Stimulated activated CD8-positive, alpha-beta memory T cell treated with anti-CD3 and anti-CD28 coated beads, Interleukin-4, amount 100 ng/mL, for 48 hours (primary cell): ENCODE measurements around the gene MT1M.
"Not testable (repeated sequence)": the region's sequence is repeated elsewhere in the genome, so short reads cannot be mapped to it uniquely, and the experiment has no call there.

Experiments used
- DNase-seq: peaks from one replicate; pipeline ENCODE4 v3.0.0-alpha.2; 2020

MT1M gene

DNA sequence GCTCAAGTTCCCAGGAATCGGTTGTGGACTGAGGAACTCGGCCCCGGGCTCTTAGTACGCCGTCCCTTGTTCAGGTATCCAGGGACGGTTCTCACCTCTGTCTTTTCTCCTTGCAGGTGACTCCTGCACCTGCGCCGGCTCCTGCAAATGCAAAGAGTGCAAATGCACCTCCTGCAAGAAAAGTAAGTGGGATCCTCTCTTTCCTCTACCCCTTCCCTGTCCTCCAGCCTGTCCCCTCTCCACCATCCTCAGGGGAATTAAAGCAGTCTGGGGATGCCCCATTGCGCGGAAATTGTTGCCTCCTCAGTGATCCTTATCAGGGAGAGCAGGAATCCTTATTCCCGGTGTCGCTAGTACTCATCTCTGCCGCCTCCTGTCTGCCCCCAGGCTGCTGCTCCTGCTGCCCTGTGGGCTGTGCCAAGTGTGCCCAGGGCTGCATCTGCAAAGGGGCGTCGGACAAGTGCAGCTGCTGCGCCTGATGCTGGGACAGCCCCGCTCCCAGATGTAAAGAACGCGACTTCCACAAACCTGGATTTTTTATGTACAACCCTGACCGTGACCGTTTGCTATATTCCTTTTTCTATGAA lies 23.5 kb upstream of the MT1M start:
- peak; percentile 51 for DNase-seq

DNA sequence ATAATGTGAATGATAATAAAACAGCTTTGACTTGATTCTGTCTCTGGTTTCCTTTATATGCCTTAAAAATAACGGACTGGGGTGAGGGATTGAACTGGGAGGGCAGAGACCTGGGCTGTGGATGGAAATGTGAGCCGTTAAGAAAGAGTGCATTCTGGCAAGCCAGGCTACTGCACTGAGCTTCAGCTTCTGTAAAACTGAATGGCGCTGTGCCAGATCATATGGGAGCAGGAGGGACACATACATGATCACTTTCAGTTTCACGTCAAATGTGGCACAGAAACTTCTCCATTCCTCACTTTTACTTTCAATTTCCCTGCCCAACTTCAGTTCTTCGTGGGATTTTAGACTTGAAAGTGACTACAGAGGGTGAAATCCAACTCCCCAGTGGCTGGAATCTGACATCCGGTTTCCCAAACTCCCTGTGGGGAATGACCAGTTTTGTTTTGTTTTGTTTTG lies 23.0 kb upstream of the MT1M start:
- peak; percentile 82 for DNase-seq

DNA sequence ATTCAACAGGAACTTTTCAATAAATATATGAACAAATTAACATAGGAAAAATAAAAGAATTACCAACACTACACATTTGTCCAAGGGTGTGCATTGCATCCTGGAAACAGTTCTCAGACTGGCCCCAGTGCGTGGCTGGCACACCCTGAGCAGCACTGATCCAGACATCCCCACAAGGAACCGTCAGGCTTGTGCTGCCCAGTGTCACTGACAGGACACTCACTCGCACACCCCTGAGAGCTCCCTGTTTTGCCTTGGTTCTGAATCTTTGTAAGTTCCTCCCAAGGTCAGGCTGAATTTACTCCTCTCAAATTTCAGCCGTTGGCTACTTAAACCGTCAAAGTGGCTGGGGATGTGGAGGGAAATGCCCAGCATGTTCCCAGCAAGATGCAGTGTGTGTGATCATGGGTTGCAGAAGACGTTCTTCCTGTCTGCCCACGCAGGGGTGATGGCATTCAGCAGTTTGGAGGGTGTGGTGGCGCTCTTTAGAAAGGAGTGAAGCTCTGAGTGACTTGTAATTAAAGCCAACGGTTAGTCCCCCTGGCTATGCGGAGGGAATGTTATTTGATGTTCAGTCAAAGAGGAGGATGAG lies 22.3 kb upstream of the MT1M start:
- peak; percentile 86 for DNase-seq

DNA sequence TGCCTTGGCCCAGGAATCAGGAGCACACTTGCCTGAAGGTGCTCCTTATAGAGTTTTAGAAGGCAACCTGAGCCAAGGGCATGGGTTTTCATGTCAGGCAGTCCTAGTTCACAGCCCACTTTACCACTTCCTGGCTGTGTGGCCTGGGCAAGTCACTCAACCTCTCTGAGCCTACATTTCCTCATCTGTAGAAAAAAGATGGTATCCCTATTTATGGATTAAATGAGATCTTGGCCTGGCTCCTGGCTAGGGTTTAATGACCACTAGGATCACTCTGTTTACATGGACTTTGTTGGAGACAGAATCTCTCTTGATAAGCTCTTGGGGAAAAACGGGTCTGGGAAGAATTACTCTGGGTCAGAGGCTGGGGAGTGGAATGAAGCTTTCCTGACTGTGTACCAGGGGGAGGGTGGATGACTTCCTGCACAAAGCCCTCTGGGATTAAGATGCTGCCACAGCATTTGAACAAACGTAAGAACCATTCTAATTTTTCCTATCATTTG lies 21.8 kb upstream of the MT1M start:
- no peak for DNase-seq

DNA sequence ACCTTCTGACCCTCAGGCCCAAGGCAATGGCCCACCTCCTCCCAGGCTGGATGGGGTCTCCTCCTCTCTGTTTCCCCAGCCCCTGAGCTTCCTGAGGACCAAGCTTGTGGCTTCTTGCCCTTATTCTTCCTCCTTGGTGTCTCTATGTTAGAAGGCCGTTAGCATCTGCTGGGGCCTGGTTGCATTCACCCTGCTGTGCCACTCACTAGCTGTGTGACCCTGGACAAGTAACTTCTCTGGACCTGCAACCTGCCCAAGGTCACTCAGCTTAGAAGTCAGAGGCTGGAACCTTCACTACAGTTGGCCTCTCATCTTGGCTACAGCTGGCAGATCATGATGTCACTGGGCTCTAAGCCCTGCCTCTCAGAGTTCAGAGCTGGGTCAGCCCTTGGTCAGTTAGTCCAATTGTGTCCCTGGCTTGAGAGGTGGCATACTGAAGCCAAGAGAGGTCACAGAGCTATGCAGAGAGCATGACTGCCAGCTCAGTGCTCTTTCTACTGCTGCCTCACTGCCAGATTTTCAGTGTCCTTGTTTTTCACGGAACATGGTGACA lies 21.1 kb upstream of the MT1M start:
- DNase-seq = peak; percentile 34

DNA sequence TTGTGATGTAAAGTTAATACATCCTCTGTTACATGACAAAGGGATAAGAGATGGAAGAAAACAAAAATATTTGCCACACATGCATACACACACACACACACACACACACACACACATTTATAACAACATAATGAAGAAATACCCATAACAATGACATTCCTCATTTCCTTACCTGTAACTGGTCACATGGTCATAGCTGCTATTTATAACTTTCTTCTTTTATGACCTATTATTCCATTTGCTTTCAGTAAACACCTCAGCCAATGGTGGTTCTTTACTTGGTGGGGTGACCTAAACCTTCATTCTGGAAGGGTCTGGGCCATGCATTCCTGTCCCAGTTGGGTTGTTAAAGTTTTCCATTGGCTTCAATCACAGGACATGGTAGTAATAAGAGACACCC lies 18.8 kb upstream of the MT1M start:
- no peak for DNase-seq

DNA sequence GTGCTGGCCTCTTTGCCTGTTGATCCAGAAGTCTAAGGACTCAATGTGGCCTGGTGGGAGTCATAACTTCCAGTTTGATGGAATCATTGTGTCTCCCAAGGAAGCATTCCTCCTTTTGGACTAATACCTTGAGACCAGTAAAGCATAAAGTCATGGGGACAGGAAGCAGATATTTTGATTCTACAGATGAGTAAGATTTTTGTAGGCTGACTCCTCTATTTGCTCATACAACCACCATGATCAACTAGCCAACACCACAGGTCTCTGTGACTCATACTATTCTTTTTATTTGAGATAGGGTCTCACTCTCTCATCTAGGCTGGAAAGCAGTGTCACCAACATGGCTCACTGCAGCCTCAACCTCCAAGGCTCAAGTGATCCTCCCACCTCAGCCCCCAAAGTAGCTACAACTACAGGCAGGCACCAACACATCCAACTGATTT lies 17.9 kb upstream of the MT1M start:
- DNase-seq = peak; percentile 62

DNA sequence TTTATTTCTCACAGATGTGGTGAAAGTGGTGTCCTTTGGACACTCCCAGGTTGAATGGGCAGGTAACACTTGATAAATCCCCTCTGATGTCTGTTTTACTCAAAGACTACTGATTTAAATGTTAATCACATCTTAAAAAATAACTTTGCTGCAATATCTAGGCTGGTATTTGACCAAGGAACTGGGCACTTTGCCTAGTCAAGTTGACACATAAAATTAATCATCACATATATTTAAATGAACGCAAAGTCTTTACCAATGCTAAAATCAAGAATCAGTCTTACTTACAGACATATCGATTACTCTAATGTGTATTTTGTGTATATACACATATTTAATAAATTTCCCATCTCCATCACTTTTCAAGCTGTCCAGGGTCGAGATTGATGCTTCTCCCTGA lies 17.1 kb upstream of the MT1M start:
- DNase-seq = no peak

DNA sequence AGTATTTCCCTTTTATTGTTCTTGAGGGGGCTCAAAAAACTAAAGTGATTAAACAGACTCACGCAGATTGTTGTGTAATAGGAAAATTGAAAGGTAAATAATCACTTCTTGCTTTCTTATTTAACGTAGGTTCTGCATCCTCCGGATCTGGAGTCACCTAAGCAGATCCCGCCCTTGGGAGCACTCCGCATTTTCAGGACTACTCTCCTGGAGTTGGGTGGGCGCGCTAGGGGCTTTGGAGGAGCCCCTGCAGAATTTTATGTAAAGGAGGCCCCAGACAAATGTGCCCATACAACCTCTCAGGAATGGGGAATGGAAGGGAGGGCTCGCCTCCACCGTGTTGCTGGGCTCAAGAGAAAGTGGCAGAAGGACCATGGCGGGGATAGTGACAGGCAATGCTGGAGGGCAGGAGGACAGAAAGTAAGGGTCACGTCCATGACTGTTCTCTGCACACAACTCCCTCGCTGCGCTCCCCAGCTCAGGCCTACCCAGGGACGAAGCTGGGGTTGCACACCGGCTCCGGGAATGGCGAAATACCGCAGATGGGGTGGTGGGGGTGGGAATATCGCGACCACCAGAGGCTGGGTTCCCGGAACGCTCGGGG lies 15.7 kb upstream of the MT1M start:
- DNase-seq = no peak

DNA sequence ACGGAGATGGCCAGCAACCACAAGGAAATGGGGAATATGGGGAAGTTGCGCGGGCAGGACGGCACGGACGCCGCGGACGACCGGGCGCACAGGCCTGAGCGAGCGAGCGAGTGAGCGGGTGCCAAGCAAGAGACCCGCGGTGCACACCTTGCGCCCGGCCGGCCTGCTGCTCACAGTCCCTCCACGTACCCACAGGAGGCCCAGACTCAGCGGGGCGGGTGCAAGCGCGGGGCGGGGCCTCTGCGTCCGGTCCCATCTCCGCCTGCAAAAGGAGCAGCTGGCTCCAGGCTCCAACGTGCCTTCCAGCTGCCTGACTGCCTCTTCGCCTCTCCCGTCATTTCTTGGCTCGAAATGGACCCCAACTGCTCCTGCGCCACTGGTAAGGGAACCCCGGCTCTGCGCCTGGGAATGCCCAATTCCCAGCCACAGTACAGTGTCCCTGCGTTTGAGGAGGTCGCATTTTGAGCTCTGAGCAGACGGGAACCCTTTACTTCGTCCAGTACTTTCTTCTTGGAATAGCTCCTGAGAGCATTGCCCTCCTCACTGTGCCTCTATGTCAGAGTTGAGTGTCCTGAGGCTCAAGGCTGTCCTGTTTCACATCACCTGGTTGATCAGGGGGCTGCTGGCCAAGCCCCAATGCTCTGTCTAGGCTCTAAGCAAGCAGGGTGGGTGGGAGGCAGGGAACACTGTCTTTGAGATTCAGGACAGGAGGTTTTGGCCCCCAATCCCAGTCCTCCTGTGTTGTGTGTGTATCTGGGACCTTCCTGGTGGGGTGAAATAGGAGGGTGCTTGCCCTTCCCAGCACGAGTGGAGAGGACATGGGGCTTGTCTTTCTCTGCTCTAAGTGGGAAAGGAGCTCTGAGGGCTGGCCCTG lies 15.0 kb upstream of the MT1M start:
- DNase-seq = peak; percentile 83

DNA sequence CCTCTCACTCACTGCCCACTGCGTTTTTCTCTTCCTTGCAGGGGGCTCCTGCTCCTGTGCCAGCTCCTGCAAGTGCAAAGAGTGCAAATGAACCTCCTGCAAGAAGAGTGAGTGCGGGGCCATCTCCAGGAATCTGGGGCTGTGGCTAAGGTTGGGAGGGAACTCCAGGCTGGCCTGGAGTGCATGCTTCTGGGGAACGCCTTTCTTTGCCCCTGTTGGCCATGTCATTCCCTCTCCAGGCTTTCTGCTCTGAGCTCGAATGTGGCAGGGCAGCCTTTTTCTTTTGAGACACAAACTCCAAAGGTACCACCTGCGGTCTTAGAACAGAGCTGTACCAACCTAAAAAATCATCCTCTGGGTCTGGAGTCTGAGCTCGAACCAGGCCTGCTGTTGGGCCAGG lies 14.3 kb upstream of the MT1M start:
- DNase-seq = no peak

DNA sequence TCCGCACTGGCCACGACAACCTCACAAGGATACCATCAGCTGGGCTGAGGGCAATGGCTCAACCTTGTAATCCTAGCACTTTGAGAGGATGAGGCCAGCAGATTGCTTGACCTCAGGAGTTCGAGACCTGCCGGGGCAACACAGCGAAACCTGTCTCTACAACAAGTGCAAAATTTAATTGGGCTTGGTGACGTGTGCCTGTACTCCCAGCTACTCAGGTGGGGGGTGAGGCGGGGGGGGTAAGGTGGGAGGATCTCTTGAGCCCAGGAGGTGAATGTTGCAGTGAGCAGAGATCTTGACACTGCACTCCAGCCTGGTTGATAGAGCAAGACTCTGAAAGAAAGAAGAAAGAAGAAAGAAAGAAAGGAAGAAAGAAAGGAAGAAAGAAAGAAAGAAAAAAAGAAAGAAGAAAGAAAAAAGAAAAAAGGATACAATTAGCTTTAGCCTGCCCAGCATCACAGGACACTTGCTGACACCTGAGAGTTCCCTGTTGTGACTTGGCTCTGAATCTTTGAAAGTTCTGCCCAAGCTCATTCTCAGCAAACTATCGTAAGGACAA lies 12.0 kb upstream of the MT1M start:
- no peak for DNase-seq

DNA sequence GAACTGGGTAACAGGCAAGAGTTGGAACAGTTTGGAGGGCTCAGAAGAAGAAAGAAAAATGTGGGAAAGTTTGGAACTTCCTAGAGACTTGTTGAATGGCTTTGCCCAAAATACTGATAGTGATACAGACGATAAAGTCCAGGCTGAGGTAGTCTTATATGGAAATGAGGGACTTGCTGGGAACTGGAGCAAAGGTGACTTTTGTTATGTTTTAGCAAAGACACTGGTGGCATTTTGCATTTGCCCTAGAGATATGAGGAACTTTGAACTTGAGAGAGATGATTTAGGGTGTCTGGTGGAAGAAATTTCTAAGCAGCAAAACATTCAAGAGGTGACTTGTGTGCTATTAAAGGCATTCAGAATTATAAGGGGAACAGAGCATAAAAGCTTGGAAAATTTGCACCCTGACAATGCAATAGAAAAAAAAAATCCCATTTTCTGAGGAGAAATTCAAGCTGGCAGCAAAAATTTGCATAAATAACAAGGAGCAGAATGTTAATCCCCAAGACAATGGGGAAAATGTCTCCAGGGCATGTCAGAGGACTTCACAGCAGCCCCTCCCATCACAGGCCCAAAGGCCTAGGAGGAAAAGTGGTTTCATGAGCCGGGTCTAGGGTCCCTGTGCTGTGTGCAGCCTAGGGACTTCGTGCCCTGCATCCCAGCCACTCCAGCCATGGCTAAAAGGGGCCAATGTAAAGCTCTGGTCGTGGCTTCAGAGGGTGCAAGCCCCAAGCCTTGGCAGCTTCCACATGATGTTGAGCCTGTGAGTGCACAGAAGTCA lies 10.6 kb upstream of the MT1M start:
- not testable (repeated sequence) for DNase-seq

DNA sequence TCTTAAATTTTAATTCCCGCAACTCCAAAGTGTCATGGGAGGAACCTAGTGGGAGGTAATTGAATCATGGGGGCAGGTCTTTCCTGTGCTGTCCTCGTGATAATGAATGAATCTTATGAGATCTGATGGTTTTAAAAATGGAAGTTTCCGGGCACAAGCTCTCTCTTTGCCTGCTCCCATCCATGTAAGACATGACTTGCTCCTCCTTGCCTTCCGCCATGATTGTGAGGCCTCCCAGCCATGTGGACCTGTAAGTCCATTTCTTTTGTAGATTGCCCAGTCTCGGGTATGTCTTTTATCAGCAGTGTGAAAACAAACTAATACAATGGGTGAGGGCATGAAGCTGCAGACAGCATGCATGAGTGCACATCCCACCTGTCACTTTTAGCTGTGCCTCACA lies 9.3 kb upstream of the MT1M start:
- not testable (repeated sequence) for DNase-seq

DNA sequence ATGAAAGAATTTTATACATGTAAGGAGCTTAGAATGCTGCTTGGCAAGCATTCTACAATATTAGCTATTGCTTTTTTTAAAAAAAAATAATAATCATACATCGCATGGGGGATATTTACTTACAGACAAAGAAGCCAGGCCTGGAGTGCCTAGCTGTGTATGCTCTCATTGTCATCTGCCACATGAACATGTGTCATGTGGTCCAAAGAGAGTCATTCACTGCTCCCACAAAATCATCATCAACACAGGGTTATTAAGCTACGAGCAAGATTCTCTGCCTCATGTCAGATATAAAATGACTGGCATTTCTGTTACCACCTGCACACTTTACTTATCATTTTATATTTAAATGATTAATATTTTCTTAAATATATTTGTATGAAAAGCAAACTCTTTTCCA lies 8.8 kb upstream of the MT1M start:
- DNase-seq = no peak

DNA sequence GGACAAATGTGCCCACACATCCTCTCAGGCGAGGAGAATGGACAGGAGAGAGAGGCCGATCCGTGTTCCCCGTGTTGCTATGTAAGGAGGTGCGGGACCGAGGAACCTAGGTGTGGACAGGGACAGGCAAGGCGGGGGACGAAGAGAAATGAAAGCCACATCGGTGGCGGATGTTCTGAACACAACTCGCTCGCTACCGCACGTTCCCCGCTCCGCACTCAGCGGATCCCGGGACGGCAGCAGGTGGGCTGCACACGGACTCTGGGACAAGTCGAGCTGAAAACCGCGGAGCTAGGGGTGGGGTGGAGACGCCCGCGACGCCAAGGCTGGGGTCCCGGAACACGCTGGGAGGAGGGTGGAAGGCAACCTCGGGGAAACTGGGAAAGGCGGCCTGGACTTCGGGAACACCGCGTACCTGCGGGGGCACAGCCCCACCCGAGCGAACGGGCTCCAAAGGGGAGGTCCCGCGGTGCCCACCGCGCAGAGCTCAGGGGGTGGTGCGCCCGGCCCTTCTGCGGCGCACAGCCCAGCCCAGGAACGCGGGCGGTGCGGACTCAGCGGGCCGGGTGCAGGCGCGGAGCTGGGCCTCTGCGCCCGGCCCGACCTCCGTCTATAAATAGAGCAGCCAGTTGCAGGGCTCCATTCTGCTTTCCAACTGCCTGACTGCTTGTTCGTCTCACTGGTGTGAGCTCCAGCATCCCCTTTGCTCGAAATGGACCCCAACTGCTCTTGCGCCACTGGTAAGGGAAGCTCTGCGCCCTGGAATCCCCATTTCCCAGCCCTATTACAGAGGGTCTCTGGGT lies 7.1 kb upstream of the MT1M start, which contains the start of gene MT1E:
Gene MT1E, plus strand, starts transcription at position 642 of the 803 bp plus-strand sequence. Its CDS starts 71 bp downstream, at position 713.
- DNase-seq = peak; percentile 86

DNA sequence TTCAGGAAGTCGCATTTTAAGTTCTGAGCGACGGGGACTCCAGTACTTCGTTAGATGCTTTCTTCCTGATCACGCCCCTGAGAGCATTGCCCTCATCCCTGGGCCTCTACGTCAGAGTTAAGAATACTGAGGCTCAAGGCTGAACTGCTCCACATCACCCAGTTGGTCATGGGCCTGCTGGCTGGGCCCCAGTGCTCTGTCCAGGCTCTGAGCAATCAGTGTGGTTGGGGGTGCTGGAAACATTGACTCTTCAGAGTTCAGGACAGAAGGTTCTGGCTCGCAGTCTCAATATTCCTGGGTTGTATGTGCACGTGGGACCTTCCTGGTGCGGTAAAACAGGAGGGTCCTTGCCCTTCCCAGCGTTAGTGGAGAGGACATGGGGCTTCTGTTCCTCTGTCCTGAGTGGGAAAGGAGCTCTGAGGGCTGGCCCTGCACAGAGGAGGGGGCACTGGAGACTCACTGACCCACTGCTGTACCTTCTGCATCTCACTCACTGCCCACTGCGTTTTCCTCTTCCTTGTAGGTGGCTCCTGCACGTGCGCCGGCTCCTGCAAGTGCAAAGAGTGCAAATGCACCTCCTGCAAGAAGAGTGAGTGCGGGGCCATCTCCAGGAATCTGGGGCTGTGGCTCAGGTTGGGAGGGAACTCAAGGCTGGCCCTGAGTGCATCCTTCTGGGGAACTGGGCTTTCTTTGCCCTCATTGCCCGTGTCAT lies 6.4 kb upstream of the MT1M start:
- DNase-seq = no peak

DNA sequence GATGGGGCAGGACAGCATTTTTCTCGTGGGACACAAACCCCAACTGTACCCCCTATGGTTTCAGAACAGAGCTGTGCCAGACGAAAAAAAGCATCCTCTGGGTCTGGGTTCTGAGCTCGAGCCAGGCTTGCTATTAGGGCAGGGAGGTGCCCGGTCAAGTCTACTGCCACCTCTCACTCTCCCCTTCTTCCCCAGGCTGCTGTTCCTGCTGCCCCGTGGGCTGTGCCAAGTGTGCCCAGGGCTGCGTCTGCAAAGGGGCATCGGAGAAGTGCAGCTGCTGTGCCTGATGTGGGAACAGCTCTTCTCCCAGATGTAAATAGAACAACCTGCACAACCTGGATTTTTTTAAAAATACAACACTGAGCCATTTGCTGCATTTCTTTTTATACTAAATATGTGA lies 5.8 kb upstream of the MT1M start:
- no peak for DNase-seq

DNA sequence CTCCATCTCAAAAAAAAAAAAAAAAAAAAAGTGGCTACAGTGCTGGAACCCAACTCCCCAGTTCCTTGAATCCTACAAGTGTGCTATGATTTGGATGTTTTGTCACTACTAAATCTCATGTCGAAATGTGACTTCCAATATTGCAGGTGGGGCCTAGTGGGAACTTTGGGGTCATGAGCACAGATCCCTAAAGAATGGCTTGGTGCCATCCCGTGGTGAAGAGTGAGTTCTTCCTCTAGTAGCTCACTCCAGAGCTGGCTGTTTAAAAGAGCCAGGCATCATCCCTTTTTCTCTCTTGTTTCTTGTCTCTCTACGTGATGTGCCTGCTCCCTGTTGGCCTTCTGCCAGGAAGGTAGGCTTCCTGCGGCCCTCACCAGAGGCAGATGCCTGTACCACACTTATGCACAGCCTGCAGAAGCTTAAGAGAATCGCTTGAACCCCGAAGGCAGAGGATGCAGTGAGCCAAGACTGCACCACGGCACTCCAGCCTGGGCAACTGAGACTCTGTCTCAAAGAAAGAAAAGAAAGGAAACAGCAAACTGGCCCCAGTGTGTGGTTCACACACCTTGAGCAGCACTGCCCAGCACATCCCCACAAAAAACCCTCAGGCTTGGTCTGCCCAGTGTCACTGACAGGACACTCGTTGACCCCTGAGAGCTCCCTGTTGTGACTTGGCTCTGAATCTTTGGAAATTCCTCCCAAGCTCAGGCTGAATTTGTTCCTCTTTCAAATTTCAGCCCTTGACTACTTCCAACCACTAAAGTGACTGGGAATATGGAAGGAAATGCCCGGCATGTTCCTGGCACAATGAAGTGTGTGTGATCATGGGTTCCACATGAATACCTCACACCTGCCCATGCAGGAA lies 3.7 kb upstream of the MT1M start:
- DNase-seq = no peak
